OCI-LY1 (cell line): ENCODE results near the gene PPP2R2B.

Source experiments
- EZH2 ChIP-seq: fragments of 200-600 bp; sonication (generic), shearing (Covaris generic); IDR thresholded peaks from 2 replicates; pipeline ENCODE4 v1.8.0; 2017; ENCODE audit warnings: borderline replicate concordance, mixed run types, mild to moderate bottlenecking, antibody characterized with exemption, low read length, moderate library complexity, mixed read lengths
- TF ChIP-seq, protein P1 (sequence below): fragments of 200-600 bp; sonication (generic), shearing (Covaris generic); IDR thresholded peaks from 2 replicates; pipeline ENCODE4 v1.5.1; 2017; ENCODE audit warnings: mild to moderate bottlenecking, antibody characterized with exemption, low read length, moderate library complexity, mixed read lengths

DNA sequence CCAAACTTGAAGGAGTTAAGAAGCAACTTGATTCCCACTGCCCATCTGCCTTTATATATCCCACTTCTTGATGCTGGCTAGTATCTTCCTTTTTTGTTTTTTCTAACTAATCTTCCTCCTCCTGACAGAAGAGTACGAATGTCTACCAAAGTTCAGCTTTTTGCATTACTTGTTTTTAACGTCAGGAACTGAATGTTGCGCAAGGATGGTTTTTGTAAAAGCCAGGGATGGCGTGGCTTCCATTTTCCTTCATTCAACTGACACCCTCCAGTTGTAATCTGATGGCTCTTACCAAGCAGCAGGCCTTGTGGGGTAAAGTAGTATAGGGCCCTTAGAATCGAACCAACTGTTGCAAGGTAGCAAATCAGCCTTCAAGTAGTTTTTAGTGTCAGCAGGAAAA is 291.8 kb downstream of the PPP2R2B start:
- TF ChIP-seq EZH2: no peak
- TF ChIP-seq, protein P1, sequence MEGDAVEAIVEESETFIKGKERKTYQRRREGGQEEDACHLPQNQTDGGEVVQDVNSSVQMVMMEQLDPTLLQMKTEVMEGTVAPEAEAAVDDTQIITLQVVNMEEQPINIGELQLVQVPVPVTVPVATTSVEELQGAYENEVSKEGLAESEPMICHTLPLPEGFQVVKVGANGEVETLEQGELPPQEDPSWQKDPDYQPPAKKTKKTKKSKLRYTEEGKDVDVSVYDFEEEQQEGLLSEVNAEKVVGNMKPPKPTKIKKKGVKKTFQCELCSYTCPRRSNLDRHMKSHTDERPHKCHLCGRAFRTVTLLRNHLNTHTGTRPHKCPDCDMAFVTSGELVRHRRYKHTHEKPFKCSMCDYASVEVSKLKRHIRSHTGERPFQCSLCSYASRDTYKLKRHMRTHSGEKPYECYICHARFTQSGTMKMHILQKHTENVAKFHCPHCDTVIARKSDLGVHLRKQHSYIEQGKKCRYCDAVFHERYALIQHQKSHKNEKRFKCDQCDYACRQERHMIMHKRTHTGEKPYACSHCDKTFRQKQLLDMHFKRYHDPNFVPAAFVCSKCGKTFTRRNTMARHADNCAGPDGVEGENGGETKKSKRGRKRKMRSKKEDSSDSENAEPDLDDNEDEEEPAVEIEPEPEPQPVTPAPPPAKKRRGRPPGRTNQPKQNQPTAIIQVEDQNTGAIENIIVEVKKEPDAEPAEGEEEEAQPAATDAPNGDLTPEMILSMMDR: no peak
